Measurements from ENCODE around the gene DNAJB4.

DNAJB4 gene

GRCh38 chr1:78003070-78003746 lies 1.5 kb upstream of the DNAJB4 start:
- Histone ChIP-seq H3K36me3 (replicated peaks; ENCODE audit: low read depth, low read length) (no peaks in the 10 kb centered on the region), H3K4me1 (ENCODE audit: low read length) (peaks cover 18% of the 10 kb centered on the region), H2AFZ (ENCODE audit: low read depth, low read length) (no peak overlapping the region), H3K27me3 (ENCODE audit: low read depth, low read length) (no peaks in the 10 kb centered on the region), H3K9ac (ENCODE audit: low read length) (no peak overlapping the region), H3K27ac (ENCODE audit: low read length) (peak overlapping the region; percentile 75; the same call in 1 of the 2 replicates), H3K4me3 (ENCODE audit: low read length) (peak overlapping the region; percentile 73; the same call in 1 of the 2 replicates), H3K9me3 (ENCODE audit: insufficient read depth, low read length) (no peaks in the 10 kb centered on the region), H3K79me2 (ENCODE audit: low read length) (no peaks in the 10 kb centered on the region), H3K4me2 (ENCODE audit: low read length) (peak overlapping the region; percentile 70), H4K20me1 (ENCODE audit: insufficient read depth, low read length) (no peaks in the 10 kb centered on the region)
- TF ChIP-seq EZH2phosphoT487 (IDR thresholded peaks at IDR 0.05; ENCODE audit: low read depth), result no peak
- TF ChIP-seq, protein P1, sequence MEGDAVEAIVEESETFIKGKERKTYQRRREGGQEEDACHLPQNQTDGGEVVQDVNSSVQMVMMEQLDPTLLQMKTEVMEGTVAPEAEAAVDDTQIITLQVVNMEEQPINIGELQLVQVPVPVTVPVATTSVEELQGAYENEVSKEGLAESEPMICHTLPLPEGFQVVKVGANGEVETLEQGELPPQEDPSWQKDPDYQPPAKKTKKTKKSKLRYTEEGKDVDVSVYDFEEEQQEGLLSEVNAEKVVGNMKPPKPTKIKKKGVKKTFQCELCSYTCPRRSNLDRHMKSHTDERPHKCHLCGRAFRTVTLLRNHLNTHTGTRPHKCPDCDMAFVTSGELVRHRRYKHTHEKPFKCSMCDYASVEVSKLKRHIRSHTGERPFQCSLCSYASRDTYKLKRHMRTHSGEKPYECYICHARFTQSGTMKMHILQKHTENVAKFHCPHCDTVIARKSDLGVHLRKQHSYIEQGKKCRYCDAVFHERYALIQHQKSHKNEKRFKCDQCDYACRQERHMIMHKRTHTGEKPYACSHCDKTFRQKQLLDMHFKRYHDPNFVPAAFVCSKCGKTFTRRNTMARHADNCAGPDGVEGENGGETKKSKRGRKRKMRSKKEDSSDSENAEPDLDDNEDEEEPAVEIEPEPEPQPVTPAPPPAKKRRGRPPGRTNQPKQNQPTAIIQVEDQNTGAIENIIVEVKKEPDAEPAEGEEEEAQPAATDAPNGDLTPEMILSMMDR (IDR thresholded peaks at IDR 0.05; ENCODE audit: low read depth, low read length), result no peak

DNA sequence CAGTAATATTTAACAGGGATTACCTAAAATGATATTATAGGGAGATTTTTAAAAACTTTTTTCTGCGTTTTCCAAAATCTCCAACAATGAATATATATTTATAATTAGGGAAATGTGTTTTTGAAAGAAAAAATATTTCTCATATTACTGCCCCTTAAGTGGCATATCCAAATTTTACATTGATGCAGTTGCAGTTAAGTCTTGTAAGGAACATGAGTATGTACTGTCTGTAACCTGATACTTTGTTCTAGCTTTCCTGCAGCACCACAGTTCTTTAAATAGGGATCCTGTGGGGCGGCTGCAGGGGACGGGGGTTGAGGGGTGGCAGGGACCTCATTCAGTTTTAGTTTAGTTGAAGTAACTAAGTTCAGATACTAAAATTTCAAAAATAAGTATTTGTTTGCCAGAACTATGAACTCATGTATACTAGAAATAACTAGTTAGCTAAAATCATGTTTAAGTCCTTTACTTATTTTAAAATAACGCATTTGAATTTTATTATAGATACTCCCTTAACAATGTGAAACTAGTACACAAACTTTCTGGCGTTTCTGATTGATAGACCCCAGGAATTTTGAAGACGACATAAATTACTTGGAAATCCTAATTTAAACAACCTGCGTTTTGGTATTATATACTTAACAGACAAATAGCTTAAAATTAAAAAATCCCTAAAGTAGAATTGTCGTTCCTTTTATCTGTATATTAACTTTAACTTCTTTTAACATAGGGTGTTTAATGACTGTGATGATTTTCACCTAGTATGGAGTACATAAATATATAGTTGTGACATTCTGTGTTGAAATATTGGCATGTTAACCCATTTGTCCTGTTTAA lies 639 bp upstream of the DNAJB4 start:
- H3K27ac ChIP-seq (ENCODE audit: low read length), result peak overlapping the region; percentile 75
- no peak overlapping the region for H2AFZ ChIP-seq (ENCODE audit: low read depth, low read length)
- H3K4me2 ChIP-seq (ENCODE audit: low read length), result peak overlapping the region; percentile 70

DNA sequence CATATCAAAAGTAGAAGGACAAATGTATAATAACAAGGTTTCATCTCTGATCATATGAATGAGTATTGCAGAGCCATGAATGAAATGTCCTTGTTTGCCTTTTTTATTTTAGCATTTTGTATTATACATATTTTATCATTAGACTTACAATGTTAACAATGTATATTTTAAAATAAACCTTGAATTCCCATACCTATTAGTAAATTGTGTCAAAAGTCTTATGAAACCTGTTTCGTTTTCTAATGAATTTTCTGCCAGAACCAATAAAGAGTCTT lies 646 bp downstream of the DNAJB4 start:
- Histone ChIP-seq H3K4me3 (ENCODE audit: low read length) (peak overlapping the region; percentile 73), H3K79me2 (ENCODE audit: low read length) (no peaks in the 10 kb centered on the region), H3K36me3 (replicated peaks; ENCODE audit: low read depth, low read length) (no peaks in the 10 kb centered on the region), H3K9ac (ENCODE audit: low read length) (peak overlapping the region; percentile 59), H4K20me1 (ENCODE audit: insufficient read depth, low read length) (no peaks in the 10 kb centered on the region), H3K27ac (ENCODE audit: low read length) (no peak overlapping the region), H3K9me3 (ENCODE audit: insufficient read depth, low read length) (no peaks in the 10 kb centered on the region), H2AFZ (ENCODE audit: low read depth, low read length) (no peak overlapping the region), H3K27me3 (ENCODE audit: low read depth, low read length) (no peaks in the 10 kb centered on the region), H3K4me1 (ENCODE audit: low read length) (peaks cover 18% of the 10 kb centered on the region), H3K4me2 (ENCODE audit: low read length) (peak overlapping the region; percentile 70)
- no peak for TF ChIP-seq EZH2phosphoT487 (IDR thresholded peaks at IDR 0.05; ENCODE audit: low read depth)
- TF ChIP-seq, protein P1 (IDR thresholded peaks at IDR 0.05; ENCODE audit: low read depth, low read length), result no peak

More for the DNA sequence above, 639 bp upstream of the DNAJB4 start:
- peak overlapping the region; percentile 73 for H3K4me3 ChIP-seq (ENCODE audit: low read length)
- H3K9ac ChIP-seq (ENCODE audit: low read length), result peak overlapping the region; percentile 59
- no peaks in the 10 kb centered on the region for H4K20me1 ChIP-seq (ENCODE audit: insufficient read depth, low read length)
- TF ChIP-seq EZH2phosphoT487 (IDR thresholded peaks at IDR 0.05; ENCODE audit: low read depth), result no peak
- TF ChIP-seq, protein P1 (IDR thresholded peaks at IDR 0.05; ENCODE audit: low read depth, low read length), result no peak
- no peaks in the 10 kb centered on the region for H3K9me3 ChIP-seq (ENCODE audit: insufficient read depth, low read length)
- no peaks in the 10 kb centered on the region for H3K79me2 ChIP-seq (ENCODE audit: low read length)
- H3K36me3 ChIP-seq (replicated peaks; ENCODE audit: low read depth, low read length), result no peaks in the 10 kb centered on the region
- peaks cover 18% of the 10 kb centered on the region for H3K4me1 ChIP-seq (ENCODE audit: low read length)
- no peaks in the 10 kb centered on the region for H3K27me3 ChIP-seq (ENCODE audit: low read depth, low read length)

GRCh38 chr1:78005755-78006154 lies 1.0 kb downstream of the DNAJB4 start:
- Histone ChIP-seq H2AFZ (ENCODE audit: low read depth, low read length) (no peak overlapping the region), H3K9me3 (ENCODE audit: insufficient read depth, low read length) (no peaks in the 10 kb centered on the region), H4K20me1 (ENCODE audit: insufficient read depth, low read length) (no peaks in the 10 kb centered on the region), H3K4me1 (ENCODE audit: low read length) (peaks cover 18% of the 10 kb centered on the region), H3K36me3 (replicated peaks; ENCODE audit: low read depth, low read length) (no peaks in the 10 kb centered on the region), H3K4me2 (ENCODE audit: low read length) (peak overlapping the region; percentile 70), H3K27ac (ENCODE audit: low read length) (no peak overlapping the region), H3K9ac (ENCODE audit: low read length) (peak overlapping the region; percentile 59; the same call in 1 of the 2 replicates), H3K4me3 (ENCODE audit: low read length) (peak overlapping the region; percentile 73), H3K79me2 (ENCODE audit: low read length) (no peaks in the 10 kb centered on the region), H3K27me3 (ENCODE audit: low read depth, low read length) (no peaks in the 10 kb centered on the region)
- TF ChIP-seq EZH2phosphoT487 (IDR thresholded peaks at IDR 0.05; ENCODE audit: low read depth), result no peak
- TF ChIP-seq, protein P1 (IDR thresholded peaks at IDR 0.05; ENCODE audit: low read depth, low read length), result no peak
